Omental fat pad (tissue), 4 donors: Measurements from ENCODE around the gene IGFN1. TPM values are rescaled to one million over a fixed set of nuclear protein-coding genes. Genes with fewer than 3 reads are reported as not detected.
A peak's percentile ranks its signal among the peaks of the same experiment; 100 is the strongest.
"Not testable (repeated sequence)": the region's sequence is repeated elsewhere in the genome, so short reads cannot be mapped to it uniquely, and the experiment has no call there.

Experiments used
- ATAC-seq: fragments of 150-250 bp; one replicate; pipeline ENCODE4 v1.9.1; 2016; ENCODE audit warnings: mild to moderate bottlenecking, moderate library complexity; ENCODE audit not compliant: low FRiP score
- DNase-seq: peaks from one replicate; pipeline ENCODE4 v3.0.0-alpha.2; 2019; ENCODE audit warnings: low spot score
- total RNA-seq, 4 donors: library from RNA; depleted of rRNA; stranded (reverse); fragments of >200 nt; gene quantifications; one replicate each; pipeline ENCODE4 v1.1.0, GENCODE V29; 2016
- TF ChIP-seq, protein P1 (sequence below), 3 donors: fragments of 450-650 bp; IDR thresholded peaks; one replicate each; pipeline ENCODE4 v1.5.1; 2016 to 2017; ENCODE audit warnings: antibody characterized with exemption in 3 of 3, mild to moderate bottlenecking in 3 of 3, moderate library complexity in 2 of 3

The IGFN1 gene
- total RNA-seq, 4 donors from 2014 or later = 0.12 TPM; not detected in 3

DNA sequence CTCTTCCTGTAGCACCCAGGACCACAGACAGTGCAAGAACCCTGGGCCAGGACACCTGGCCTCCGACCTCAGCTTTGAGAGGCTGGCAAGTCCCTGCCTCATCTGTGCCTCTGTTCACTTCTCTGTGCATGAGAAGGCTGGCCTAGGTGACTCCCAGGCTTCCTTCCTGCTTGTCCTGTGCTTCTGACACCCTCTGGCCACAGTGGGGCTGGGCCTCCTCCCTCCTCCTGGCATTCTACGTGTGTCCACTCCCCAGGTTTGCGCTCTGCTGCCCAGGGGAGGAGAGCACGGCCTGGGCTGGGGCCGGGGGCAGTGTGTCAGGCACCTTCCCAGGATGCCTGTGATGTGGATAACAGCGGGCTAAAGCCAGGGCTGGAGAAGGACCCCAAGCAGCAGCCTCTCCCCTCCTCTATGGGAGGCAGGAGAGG lies 62.3 kb downstream of the IGFN1 start:
- TF ChIP-seq, protein P1, sequence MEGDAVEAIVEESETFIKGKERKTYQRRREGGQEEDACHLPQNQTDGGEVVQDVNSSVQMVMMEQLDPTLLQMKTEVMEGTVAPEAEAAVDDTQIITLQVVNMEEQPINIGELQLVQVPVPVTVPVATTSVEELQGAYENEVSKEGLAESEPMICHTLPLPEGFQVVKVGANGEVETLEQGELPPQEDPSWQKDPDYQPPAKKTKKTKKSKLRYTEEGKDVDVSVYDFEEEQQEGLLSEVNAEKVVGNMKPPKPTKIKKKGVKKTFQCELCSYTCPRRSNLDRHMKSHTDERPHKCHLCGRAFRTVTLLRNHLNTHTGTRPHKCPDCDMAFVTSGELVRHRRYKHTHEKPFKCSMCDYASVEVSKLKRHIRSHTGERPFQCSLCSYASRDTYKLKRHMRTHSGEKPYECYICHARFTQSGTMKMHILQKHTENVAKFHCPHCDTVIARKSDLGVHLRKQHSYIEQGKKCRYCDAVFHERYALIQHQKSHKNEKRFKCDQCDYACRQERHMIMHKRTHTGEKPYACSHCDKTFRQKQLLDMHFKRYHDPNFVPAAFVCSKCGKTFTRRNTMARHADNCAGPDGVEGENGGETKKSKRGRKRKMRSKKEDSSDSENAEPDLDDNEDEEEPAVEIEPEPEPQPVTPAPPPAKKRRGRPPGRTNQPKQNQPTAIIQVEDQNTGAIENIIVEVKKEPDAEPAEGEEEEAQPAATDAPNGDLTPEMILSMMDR (IDR thresholded peaks at IDR 0.05) = no peak
- no peak for ATAC-seq
- DNase-seq = no peak

DNA sequence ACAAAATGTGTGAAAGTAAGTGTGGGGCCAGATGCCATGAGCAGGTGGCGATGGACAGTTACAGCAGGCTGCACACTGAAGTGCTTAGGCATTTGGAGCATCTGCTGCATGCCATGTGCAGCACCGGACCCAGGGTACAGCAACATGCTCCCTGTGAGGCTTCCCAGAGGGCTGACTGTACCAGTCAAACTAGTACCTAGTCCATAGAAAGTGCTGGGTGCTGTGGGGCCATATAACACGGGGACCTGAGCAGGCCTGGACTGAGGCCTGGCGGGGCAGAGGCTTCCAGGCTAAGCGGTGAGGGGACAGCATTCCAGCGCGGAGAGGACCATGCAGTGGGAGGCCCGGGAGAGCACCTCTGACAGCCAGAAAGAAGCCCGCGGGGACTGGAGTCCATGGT lies 62.8 kb downstream of the IGFN1 start:
- no peak for DNase-seq
- no peak for ATAC-seq
- TF ChIP-seq, protein P1 (IDR thresholded peaks at IDR 0.05) = no peak

DNA sequence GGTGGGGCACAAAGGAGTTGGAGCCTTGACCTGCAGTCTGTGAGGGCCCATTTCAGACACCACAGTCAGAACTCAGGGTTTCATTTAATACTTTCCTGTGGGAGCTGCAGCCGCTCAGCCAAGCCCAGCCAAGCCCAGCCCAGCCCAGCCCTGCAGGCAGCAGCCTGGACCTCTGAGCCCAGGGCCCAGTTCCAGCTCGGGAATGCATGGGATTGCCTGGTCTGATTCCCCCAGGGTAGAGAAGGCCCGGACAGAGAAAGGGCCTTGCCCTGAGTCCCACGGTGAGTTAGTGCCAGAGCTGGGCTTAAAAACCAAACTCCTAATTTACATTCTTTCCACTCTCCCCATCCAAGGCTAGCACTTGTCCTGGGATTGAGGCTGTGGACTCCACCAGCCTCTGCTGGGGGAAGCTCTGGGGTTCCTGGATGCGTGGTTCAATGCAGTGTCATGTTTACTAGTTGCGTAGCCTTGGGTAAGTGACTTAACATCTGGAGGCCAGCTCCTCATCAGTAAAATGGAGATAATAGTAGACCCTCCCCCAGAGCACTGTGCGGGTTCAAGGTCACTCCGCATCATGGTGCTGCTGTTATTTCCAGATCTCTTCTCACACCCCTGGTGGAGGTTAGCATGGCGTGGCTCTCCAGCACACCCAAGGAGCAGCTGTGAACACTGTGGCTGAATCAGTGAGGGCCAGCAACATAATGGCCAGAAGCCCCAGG lies 63.4 kb downstream of the IGFN1 start:
- TF ChIP-seq, protein P1 (IDR thresholded peaks at IDR 0.05) = no peak
- DNase-seq (no peak), ATAC-seq (peak; percentile 18)

DNA sequence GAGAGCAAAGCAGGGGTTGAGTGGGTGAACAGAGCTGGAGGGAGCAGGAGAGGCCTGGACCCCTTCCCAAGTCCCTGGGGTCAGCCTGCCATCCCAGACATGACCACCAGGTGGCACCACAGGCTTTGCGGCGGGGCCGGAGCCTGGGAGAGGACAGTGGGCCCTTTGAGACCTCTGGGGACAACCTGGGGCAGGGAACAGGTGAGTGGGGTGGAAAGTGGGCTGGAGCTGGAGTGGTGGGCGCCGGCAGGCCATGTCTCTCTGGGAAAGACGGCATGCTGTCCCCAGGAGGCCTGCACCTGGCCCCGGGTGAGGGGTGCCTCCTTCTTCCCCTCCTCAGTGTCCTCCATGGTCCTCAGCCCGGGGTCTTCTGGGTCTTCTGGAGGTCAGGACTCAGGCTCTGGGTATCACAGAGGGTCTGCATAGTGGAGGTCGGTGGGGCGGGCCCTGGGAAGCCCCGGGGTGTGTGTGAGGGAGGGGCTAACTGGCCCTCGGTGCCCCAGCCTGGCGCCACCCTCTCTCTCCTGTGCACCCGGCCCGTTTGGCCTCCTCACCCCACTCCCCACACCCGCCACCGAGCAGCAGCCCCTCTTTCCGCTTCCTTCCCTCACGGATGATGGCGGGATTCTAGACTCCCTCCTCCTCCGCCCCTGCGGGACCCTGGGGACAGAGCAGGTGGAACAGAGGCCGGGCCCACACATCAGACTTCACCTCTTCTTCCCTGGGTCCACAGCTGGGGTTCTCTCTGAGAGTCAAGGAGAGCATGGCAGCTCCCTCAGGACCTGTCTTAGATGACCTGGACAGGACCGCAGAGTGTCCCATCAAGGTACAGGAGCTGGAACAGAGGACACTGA lies 64.2 kb downstream of the IGFN1 start:
- peak; percentile 71 for DNase-seq
- TF ChIP-seq, protein P1 (IDR thresholded peaks at IDR 0.05) = peak in 2 of 3 donors; percentile 86 to 90
- ATAC-seq = no peak

DNA sequence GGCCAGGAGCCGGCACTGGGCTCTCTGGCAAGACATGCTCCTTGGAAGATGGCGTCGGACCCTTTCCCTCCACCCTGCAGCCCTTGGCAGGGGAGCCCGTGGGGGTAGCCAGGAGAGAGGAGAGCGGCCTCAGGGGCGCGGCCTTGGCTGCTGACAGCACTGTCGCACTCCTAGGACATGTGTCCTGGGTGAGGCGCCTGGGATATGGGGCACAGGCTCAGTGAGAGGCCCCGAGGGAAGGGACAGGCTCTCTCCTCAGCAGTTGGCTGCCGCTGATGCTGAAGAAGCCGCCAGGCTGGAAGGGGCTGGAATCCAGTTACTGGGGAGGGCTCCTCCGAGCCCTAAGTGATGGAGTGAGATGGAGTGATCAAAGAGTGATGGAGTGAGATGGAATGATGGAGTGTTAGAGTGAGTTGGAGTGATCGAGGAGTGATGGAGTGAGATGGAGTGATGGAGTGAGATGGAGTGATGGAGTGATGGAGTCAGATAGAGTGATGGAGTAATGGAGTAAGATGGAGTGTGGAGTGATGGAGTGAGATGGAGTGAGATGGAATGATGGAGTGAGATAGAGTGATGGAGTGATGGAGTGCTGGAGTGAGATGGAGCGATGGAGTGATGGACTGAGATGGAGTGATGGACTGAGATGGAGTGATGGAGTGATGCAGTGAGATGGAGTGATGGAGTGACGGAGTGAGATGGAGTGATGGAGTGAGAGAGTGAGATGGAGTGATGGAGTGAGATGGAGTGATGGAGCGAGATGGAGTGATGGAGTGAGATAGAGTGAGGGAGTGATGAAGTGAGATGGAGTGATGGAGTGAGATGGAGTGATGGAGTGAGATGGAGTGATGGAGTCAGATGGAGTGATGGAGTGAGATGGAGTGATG lies 65.1 kb downstream of the IGFN1 start:
- TF ChIP-seq, protein P1 (IDR thresholded peaks at IDR 0.05) = no peak
- DNase-seq (no peak), ATAC-seq (no peak)

DNA sequence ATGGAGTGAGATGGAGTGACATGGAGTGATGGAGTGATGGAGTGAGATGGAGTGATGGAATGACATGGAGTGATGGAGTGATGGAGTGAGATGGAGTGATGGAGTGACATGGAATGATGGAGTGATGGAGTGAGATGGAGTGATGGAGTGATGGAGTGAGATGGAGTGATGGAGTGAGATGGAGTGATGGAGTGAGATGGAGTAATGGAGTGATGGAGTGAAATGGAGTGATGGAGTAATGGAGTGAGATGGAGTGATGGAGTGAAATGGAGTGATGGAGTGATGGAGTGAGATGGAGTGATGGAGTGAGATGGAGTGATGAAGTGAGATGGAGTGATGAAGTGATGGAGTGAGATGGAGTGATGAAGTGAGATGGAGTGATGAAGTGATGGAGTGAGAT lies 67.5 kb downstream of the IGFN1 start:
- DNase-seq, ATAC-seq: not testable (repeated sequence)

DNA sequence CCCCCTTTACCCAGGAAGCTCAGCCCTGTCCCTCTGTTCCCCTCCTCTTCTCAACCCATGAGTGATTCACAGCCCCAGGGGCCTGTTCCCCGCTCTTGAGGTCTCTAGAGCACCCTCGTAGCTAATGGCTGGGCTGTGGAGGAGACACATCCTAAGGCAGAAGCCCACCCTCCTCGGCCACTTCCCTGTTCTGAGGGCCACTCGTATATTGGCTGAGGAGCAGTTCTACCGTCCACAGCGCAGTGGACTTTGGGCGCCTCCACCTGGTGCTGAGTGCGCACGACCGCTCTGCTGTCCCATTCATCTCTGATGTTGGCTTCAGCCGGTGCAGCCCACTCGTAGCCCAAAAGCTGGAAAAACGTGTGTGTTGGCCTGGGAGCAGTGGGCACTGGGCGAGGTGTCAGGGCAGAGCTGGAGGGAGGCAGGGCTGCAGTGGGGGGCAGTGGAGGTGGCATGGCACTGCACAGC lies 68.2 kb downstream of the IGFN1 start:
- DNase-seq (no peak), ATAC-seq (no peak)
- TF ChIP-seq, protein P1 (IDR thresholded peaks at IDR 0.05) = no peak
